ENCODE measurements around the gene PPP1R27.

PPP1R27 gene

GRCh38 chr17:81807839-81808238, 27.0 kb downstream of the PPP1R27 start:
- H3K36me3 ChIP-seq (ENCODE audit: control insufficient read depth, insufficient read depth, low read length): no peaks in the 10 kb centered on the region
- H3K4me1 ChIP-seq (ENCODE audit: control insufficient read depth, insufficient read depth, low read length): no peaks in the 10 kb centered on the region
- no peak overlapping the region for H3K27ac ChIP-seq (ENCODE audit: low read depth, low read length)
- H3K27me3 ChIP-seq (ENCODE audit: control insufficient read depth, insufficient read depth, low read length): peaks cover 42% of the 10 kb centered on the region
- no peak overlapping the region for H3K9ac ChIP-seq (ENCODE audit: low read depth, low read length)
- H3K4me3 ChIP-seq (ENCODE audit: low read depth, low read length): no peak overlapping the region
- no peaks in the 10 kb centered on the region for H3K9me3 ChIP-seq (ENCODE audit: control insufficient read depth, insufficient read depth, low read length)

- H3K27me3 ChIP-seq (ENCODE audit: control insufficient read depth, insufficient read depth, low read length): peaks cover 48% of the 10 kb centered on the region
- H3K9ac ChIP-seq (ENCODE audit: low read depth, low read length): no peak overlapping the region
- H3K27ac ChIP-seq (ENCODE audit: low read depth, low read length): no peak overlapping the region
- H3K9me3 ChIP-seq (ENCODE audit: control insufficient read depth, insufficient read depth, low read length): no peaks in the 10 kb centered on the region
- H3K4me3 ChIP-seq (ENCODE audit: low read depth, low read length): no peak overlapping the region
- H3K36me3 ChIP-seq (ENCODE audit: control insufficient read depth, insufficient read depth, low read length): no peaks in the 10 kb centered on the region
- no peaks in the 10 kb centered on the region for H3K4me1 ChIP-seq (ENCODE audit: control insufficient read depth, insufficient read depth, low read length)
These were observed 27.6 kb downstream of the PPP1R27 start for GRCh38 chr17:81807210-81807719.

DNA sequence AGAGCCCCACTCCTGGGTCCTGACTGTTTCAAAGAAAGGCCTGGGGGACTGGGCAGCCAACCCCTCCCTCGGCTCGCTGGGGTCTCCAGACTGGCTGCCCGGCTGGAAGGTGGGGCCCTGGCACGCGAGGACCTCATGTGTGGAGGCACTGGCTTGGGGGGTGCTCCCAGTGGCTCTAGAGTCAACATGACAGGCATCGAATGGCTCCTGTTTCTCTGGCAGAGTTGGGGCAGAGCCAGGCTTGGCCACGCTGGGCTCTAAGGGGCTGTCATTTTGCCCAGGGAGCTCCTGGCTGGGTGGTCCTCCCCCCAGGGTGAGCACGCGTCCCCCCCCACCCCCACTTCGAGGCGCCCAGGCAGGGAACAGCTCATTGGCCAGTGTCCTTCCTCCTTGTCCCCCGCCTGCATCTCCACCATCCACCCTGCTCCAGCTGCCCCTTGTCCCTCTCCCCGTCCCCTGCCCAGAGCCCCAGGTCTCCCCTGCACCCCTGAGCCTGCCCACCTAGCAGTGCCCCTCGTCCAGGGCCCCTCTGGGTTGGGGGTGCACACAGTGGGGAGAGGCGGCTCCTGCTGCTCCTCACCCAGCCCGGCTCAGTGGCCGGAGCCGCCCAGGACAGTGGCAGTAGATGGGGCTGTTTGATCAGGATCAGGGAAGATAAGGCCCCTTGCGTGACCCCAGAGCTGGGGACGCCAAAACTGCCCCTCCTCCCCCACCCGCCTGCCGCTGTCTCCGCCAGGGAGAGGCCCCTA, 28.2 kb downstream of the PPP1R27 start:
- Histone ChIP-seq H3K4me3 (ENCODE audit: low read depth, low read length) (no peak overlapping the region), H3K36me3 (ENCODE audit: control insufficient read depth, insufficient read depth, low read length) (no peaks in the 10 kb centered on the region), H3K27ac (ENCODE audit: low read depth, low read length) (no peak overlapping the region), H3K4me1 (ENCODE audit: control insufficient read depth, insufficient read depth, low read length) (no peaks in the 10 kb centered on the region), H3K27me3 (ENCODE audit: control insufficient read depth, insufficient read depth, low read length) (peaks cover 54% of the 10 kb centered on the region), H3K9ac (ENCODE audit: low read depth, low read length) (no peak overlapping the region), H3K9me3 (ENCODE audit: control insufficient read depth, insufficient read depth, low read length) (no peaks in the 10 kb centered on the region)

DNA sequence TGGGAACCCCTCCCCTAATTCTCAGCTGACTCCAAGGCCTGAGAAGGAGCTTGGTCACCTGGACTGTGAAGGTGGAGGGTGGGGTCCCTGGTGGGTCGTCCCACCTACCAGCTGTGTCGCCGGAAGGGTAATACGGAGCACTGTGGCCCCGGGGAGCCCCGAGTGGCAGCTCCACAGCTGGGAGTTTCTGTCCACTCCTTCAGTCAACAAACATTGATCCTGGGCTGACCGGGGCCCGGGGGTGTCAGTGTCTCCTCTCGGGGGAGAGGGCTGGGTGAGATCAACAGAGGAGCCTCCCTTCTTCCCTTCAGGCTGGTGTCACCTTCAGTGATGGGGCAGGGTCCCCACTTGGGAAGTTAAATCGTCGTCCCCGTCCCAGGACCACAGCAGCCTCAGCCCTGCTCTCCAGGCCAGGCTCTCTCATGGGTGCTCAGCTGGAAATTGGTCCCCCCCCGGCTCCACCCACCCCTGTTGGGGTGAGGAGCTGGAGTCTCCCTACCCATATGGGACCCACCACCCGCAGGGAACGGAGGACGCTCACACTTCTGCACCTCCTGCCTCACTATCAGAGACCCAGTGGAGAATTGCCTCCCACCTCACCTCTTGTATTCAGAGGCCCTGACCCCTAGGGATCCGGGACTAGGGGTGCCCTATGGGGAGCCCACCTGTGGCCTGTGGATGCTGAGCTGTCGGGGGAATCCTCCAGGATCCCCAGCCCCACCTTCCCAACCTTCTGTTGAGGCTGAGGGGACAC, 29.0 kb downstream of the PPP1R27 start:
- Histone ChIP-seq H3K36me3 (ENCODE audit: control insufficient read depth, insufficient read depth, low read length) (no peaks in the 10 kb centered on the region), H3K27me3 (ENCODE audit: control insufficient read depth, insufficient read depth, low read length) (peaks cover 61% of the 10 kb centered on the region), H3K4me1 (ENCODE audit: control insufficient read depth, insufficient read depth, low read length) (no peaks in the 10 kb centered on the region), H3K9me3 (ENCODE audit: control insufficient read depth, insufficient read depth, low read length) (no peaks in the 10 kb centered on the region), H3K9ac (ENCODE audit: low read depth, low read length) (no peak overlapping the region), H3K27ac (ENCODE audit: low read depth, low read length) (no peak overlapping the region), H3K4me3 (ENCODE audit: low read depth, low read length) (no peak overlapping the region)

GRCh38 chr17:81804559-81805399, 30.1 kb downstream of the PPP1R27 start:
- H3K9ac ChIP-seq (ENCODE audit: low read depth, low read length): no peak overlapping the region
- no peaks in the 10 kb centered on the region for H3K9me3 ChIP-seq (ENCODE audit: control insufficient read depth, insufficient read depth, low read length)
- H3K4me1 ChIP-seq (ENCODE audit: control insufficient read depth, insufficient read depth, low read length): no peaks in the 10 kb centered on the region
- H3K4me3 ChIP-seq (ENCODE audit: low read depth, low read length): peak overlapping the region; percentile 51; the same call in 1 of the 2 replicates
- H3K27me3 ChIP-seq (ENCODE audit: control insufficient read depth, insufficient read depth, low read length): peaks cover 63% of the 10 kb centered on the region
- H3K27ac ChIP-seq (ENCODE audit: low read depth, low read length): no peak overlapping the region
- no peaks in the 10 kb centered on the region for H3K36me3 ChIP-seq (ENCODE audit: control insufficient read depth, insufficient read depth, low read length)

DNA sequence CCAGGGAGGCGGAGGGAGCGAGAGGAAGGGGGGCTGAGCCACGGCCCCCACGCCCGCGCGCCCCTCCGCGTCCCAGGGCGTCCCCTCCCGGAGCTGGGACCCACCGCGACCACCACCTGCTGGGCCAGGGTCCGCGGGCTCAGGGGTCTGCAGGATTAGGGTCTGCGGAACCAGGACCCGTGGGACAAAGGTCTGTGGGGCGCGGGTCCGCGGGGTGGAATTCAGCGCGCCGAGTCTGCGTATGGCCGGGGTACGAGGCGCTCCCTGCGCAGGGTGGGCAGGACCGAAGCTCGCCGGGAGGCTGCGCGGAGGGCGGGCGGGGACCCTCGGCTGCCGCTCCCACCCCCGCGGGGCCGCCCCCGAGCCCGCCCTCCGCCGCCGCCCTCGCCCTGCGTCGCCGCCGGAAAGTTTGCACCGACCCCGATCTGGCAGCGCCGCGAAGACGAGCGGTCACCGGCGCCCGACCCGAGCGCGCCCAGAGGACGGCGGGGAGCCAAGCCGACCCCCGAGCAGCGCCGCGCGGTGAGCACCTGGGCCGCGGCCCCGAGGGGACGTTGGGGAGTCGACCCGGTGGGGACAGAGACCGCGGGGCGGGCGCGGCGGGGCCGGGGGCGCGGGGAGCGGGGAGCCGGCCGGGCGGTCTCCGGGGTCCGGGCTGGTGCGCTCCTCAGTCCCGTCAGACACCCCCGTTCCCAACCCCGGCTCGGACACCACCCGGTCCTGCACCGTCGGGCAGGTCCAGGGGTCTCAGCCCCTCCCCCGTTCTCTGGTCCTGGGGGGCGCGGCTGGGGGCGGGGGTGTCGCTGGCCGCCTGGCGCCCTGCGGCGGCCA, 30.9 kb downstream of the PPP1R27 start, which contains the start of gene GCGR:
Gene GCGR, plus strand, starts transcription at position 423 of the 831 bp plus-strand sequence. CDS start 4,869 bp downstream, outside the sequence.
- H3K4me1 ChIP-seq (ENCODE audit: control insufficient read depth, insufficient read depth, low read length): no peaks in the 10 kb centered on the region
- H3K27me3 ChIP-seq (ENCODE audit: control insufficient read depth, insufficient read depth, low read length): peaks cover 63% of the 10 kb centered on the region
- H3K27ac ChIP-seq (ENCODE audit: low read depth, low read length): no peak within 1 kb of the TSS
- peak within 1 kb of the TSS; percentile 51; the same call in 1 of the 2 replicates for H3K4me3 ChIP-seq (ENCODE audit: low read depth, low read length)
- no peaks in the 10 kb centered on the region for H3K9me3 ChIP-seq (ENCODE audit: control insufficient read depth, insufficient read depth, low read length)
- H3K9ac ChIP-seq (ENCODE audit: low read depth, low read length): no peak within 1 kb of the TSS
- no peaks in the 10 kb centered on the region for H3K36me3 ChIP-seq (ENCODE audit: control insufficient read depth, insufficient read depth, low read length)

- Histone ChIP-seq H3K27me3 (ENCODE audit: control insufficient read depth, insufficient read depth, low read length) (peaks cover 63% of the 10 kb centered on the region), H3K9ac (ENCODE audit: low read depth, low read length) (no peak overlapping the region), H3K36me3 (ENCODE audit: control insufficient read depth, insufficient read depth, low read length) (no peaks in the 10 kb centered on the region), H3K4me3 (ENCODE audit: low read depth, low read length) (peak overlapping the region; percentile 51; the same call in 1 of the 2 replicates), H3K27ac (ENCODE audit: low read depth, low read length) (no peak overlapping the region), H3K4me1 (ENCODE audit: control insufficient read depth, insufficient read depth, low read length) (no peaks in the 10 kb centered on the region), H3K9me3 (ENCODE audit: control insufficient read depth, insufficient read depth, low read length) (no peaks in the 10 kb centered on the region)
These were observed 31.8 kb downstream of the PPP1R27 start for GRCh38 chr17:81802856-81803643.

GRCh38 chr17:81802048-81802758, 32.6 kb downstream of the PPP1R27 start:
- Histone ChIP-seq H3K9me3 (ENCODE audit: control insufficient read depth, insufficient read depth, low read length) (no peaks in the 10 kb centered on the region), H3K36me3 (ENCODE audit: control insufficient read depth, insufficient read depth, low read length) (no peaks in the 10 kb centered on the region), H3K9ac (ENCODE audit: low read depth, low read length) (no peak overlapping the region), H3K4me3 (ENCODE audit: low read depth, low read length) (no peak overlapping the region), H3K27ac (ENCODE audit: low read depth, low read length) (no peak overlapping the region), H3K27me3 (ENCODE audit: control insufficient read depth, insufficient read depth, low read length) (peaks cover 61% of the 10 kb centered on the region), H3K4me1 (ENCODE audit: control insufficient read depth, insufficient read depth, low read length) (no peaks in the 10 kb centered on the region)

- peaks cover 54% of the 10 kb centered on the region for H3K27me3 ChIP-seq (ENCODE audit: control insufficient read depth, insufficient read depth, low read length)
- H3K36me3 ChIP-seq (ENCODE audit: control insufficient read depth, insufficient read depth, low read length): no peaks in the 10 kb centered on the region
- no peak overlapping the region for H3K9ac ChIP-seq (ENCODE audit: low read depth, low read length)
- no peaks in the 10 kb centered on the region for H3K4me1 ChIP-seq (ENCODE audit: control insufficient read depth, insufficient read depth, low read length)
- no peaks in the 10 kb centered on the region for H3K9me3 ChIP-seq (ENCODE audit: control insufficient read depth, insufficient read depth, low read length)
- H3K4me3 ChIP-seq (ENCODE audit: low read depth, low read length): no peak overlapping the region
- H3K27ac ChIP-seq (ENCODE audit: low read depth, low read length): no peak overlapping the region
These were observed 33.5 kb downstream of the PPP1R27 start for GRCh38 chr17:81801327-81801726.
